Lung (tissue), 12 donors: ENCODE results near the gene RANBP1. TPM values are rescaled to one million over a fixed set of nuclear protein-coding genes. Genes with fewer than 3 reads are reported as not detected.

Source experiments
- ATAC-seq: fragments of 200-7000 bp; cut with Tn5 transposase; one replicate; pipeline ENCODE4 v1.9.1; 2020; ENCODE audit warnings: moderate number of reproducible peaks; ENCODE audit not compliant: insufficient read depth, low FRiP score
- DNase-seq, 3 donors: peaks; one replicate each; pipeline ENCODE4 v3.0.0-alpha.2; 2013 to 2017
- H3K27ac ChIP-seq, 2 donors: one replicate each; pipeline ENCODE4 v1.5.1; 2013; ENCODE audit warnings: mild to moderate bottlenecking in 2 of 2, moderate library complexity in 2 of 2, control low read depth in 1 of 2, inconsistent platforms in 1 of 2, low read depth in 1 of 2, low read length in 1 of 2
- H3K27me3 ChIP-seq, 3 donors: one replicate each; pipeline ENCODE4 v1.5.1; 2013; ENCODE audit warnings: low read length in 2 of 3; ENCODE audit not compliant: control insufficient read depth in 3 of 3, insufficient read depth in 3 of 3
- H3K36me3 ChIP-seq, 4 donors: one replicate each; pipeline ENCODE4 v1.5.1; 2013; ENCODE audit warnings: low read length in 4 of 4, mild to moderate bottlenecking in 1 of 4, moderate library complexity in 1 of 4; ENCODE audit not compliant: control insufficient read depth in 4 of 4, insufficient read depth in 4 of 4
- H3K4me1 ChIP-seq, 5 donors: one replicate each; pipeline ENCODE4 v1.5.1; 2013; ENCODE audit warnings: low read length in 5 of 5, mild to moderate bottlenecking in 2 of 5, moderate library complexity in 1 of 5; ENCODE audit not compliant: control insufficient read depth in 5 of 5, insufficient read depth in 5 of 5
- H3K4me3 ChIP-seq: one replicate; pipeline ENCODE4 v1.5.1; 2013; ENCODE audit warnings: mild to moderate bottlenecking, control low read depth, moderate library complexity
- H3K9ac ChIP-seq, 2 donors: one replicate each; pipeline ENCODE4 v1.5.1; 2013; ENCODE audit warnings: low read length in 2 of 2, control low read depth in 1 of 2; ENCODE audit not compliant: insufficient read depth in 1 of 2
- H3K9me3 ChIP-seq, 4 donors: one replicate each; pipeline ENCODE4 v1.5.1; 2013; ENCODE audit warnings: low read length in 3 of 4, mild to moderate bottlenecking in 1 of 4, moderate library complexity in 1 of 4; ENCODE audit not compliant: control insufficient read depth in 4 of 4, insufficient read depth in 3 of 4
- CTCF ChIP-seq: IDR thresholded peaks from 2 replicates; pipeline ENCODE4 v1.5.1; 2012; ENCODE audit warnings: mild to moderate bottlenecking; ENCODE audit errors: control extremely low read depth, extremely low read depth
- WGBS, 2 donors: extraction: QIAGEN DNeasy Blood & Tissue Kit; methylation state at CpG; one replicate each; pipeline ENCODE4 v1.1.7; 2013; 5-methylcytosine and 5-hydroxymethylcytosine counted together
- polyA plus RNA-seq, 2 donors: library from polyadenylated mRNA; stranded (reverse); fragments of 200-250 nt; gene quantifications; one replicate each; pipeline ENCODE4 v1.2.1, GENCODE V29; 2013
- total RNA-seq, 2 donors: library from RNA; depleted of rRNA in 1 of 2; stranded (reverse); fragments of >200 nt in 1 of 2; gene quantifications; one replicate each; pipeline ENCODE4 v1.2.1, GENCODE V29; 2014 to 2021
- donor health status: control.
- donor health status: control.
- donor health status: Bipolar disorder and iron deficiency.
- donor health status: healthy.
- donor health status: DM: yes; HTN: yes; CAD: no.

RANBP1 gene
- total and polyA plus RNA-seq, 4 donors = 72.9 to 119 (median 83.2) TPM

DNA sequence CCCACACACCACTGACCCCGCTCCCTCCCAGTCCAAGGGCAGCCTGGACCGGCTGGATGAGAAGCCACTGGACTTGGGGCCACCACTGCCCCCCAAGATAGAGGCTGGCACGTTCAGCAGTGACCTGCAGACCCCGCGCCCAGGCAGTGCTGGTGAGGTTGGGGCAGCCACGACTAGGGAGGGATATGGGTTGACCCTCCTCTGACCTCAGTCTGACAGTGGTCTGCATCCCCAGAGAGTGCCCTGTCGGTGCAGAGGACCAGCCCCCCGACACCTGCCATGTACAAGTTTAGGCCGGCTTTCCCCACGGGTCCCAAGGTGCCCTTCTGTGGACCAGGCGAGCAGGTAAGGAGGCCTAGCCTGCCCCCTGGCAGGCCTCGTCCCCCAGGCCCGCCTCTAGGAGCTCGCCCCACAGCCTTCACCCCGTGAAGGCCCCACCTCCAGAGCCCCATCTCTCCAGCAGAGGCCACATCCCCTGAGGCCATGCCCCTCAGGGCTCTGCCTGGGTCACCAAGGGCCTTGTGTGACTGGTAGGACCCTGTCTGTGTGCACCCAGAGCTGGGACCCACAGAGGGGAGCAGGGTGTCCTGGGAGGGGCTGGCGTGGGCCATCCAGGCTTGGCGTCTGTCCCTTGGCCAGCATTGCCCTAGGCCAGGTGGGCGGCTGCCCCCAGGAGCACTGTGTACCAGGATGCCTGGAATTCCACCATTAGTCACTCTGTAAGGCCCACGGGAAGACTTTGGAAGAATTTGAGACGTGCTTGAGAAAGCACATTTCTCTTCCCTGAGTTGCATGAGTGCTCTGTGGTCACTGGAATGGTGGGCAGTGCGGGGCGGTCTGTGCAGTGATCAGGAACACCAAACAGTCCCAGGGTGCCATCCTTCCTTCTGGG is 25.5 kb downstream of the RANBP1 start:
- no peak overlapping the region for H3K9ac ChIP-seq
- no peak for DNase-seq
- no peak for TF ChIP-seq CTCF
- no peak overlapping the region for H3K27ac ChIP-seq
- ATAC-seq = no peak
- no peaks in the 10 kb centered on the region for H3K9me3 ChIP-seq
- peaks cover 0 to 48% (median 1%) of the 10 kb centered on the region in 4 donors for H3K36me3 ChIP-seq
- H3K4me1 ChIP-seq = peaks cover 0 to 17% (median 4%) of the 10 kb centered on the region in 5 donors
- H3K27me3 ChIP-seq = no peaks in the 10 kb centered on the region
- WGBS, 2 donors = 89 to 94% methylated on average over 21 to 22 of the region's 22 CpGs
- H3K4me3 ChIP-seq = no peak overlapping the region

DNA sequence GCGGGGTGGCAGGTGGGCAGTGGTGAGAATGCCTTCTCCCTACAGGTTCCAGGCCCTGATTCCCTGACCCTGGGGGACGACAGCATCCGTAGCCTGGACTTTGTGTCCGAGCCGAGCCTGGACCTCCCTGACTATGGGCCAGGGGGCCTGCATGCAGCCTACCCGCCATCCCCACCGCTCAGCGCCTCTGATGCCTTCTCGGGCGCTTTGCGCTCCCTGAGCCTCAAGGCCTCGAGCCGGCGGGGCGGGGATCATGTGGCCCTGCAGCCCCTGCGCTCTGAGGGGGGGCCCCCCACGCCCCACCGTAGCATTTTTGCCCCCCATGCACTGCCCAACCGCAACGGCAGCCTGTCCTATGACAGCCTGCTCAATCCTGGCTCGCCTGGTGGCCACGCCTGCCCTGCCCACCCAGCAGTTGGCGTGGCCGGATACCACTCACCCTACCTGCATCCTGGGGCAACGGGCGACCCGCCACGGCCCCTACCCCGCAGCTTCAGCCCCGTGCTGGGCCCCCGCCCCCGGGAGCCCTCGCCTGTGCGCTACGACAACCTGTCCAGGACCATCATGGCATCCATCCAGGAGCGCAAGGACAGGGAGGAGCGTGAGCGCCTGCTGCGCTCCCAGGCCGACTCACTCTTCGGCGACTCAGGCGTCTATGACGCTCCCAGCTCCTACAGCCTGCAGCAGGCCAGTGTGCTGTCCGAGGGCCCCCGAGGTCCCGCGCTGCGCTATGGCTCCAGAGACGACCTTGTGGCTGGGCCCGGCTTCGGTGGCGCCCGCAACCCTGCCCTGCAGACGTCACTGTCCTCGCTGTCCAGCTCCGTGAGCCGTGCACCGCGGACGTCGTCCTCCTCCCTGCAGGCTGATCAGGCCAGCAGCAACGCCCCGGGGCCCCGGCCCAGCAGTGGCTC is 27.1 kb downstream of the RANBP1 start:
- Histone ChIP-seq H3K27ac (no peak overlapping the region), H3K9me3 (no peaks in the 10 kb centered on the region), H3K4me3 (no peak overlapping the region), H3K27me3 (no peaks in the 10 kb centered on the region), H3K9ac (no peak overlapping the region), H3K4me1 (peaks cover 0 to 7% (median 0%) of the 10 kb centered on the region in 5 donors), H3K36me3 (peaks cover 0 to 51% (median 1%) of the 10 kb centered on the region in 4 donors)
- no peak for TF ChIP-seq CTCF
- ATAC-seq (no peak), DNase-seq (no peak)
- 95% methylated on average over 64 to 65 of the region's 65 CpGs for WGBS, 2 donors

DNA sequence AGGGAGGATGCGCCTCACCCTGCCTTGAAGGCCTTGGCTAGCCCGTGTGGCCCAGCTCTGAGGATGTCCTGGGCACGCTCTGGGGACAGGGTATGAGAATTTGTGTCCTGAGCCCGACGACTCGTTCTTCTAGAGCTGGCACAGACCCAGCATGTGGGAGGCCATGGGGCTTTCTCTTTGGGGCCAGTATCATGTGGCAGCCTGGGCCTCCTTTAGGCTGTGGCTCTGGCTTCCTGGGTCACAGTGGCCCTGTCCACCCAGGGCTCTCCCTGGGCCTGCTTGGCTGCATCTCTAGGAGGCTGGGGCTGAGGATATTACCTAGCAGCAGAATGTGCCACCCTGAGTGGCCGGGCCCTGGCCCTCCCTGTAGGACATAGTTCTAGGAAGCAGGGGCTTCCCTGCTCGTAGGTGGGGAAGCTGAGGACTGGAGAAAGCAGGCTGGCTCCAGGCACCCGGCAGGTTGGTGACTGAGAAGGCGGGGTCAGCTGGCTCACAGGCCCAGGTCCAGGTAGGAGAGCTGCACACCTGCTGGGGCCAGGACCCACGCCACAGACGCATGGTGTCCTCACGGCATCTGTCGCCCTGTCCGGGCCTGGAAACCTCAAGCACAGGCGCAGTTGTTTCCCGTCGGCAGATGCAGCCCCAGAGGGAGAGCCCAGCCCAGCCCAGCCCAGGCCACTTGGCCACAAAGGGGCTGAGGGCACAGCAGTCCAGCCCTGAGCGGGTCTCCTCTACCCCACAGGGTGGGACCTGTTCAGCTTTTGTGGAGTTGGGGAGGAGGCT is 28.2 kb downstream of the RANBP1 start:
- DNase-seq = no peak
- Histone ChIP-seq H3K36me3 (peaks cover 0 to 49% (median 1%) of the 10 kb centered on the region in 4 donors), H3K9me3 (no peaks in the 10 kb centered on the region), H3K4me3 (no peak overlapping the region), H3K4me1 (no peaks in the 10 kb centered on the region), H3K27ac (no peak overlapping the region), H3K9ac (no peak overlapping the region), H3K27me3 (no peaks in the 10 kb centered on the region)
- WGBS, 2 donors = 90 to 91% methylated on average over 19 of the region's 19 CpGs
- ATAC-seq = no peak
- TF ChIP-seq CTCF = no peak
